Activated CD4-positive, alpha-beta T cell treated with anti-CD3 and anti-CD28 coated beads for 48 hours (primary cell): ENCODE measurements around the gene ATAD2B.
"Not testable (repeated sequence)": the region's sequence is repeated elsewhere in the genome, so short reads cannot be mapped to it uniquely, and the experiment has no call there.

ENCODE experiments used
- DNase-seq: peaks from one replicate; pipeline ENCODE4 v3.0.0-alpha.2; 2020

The ATAD2B gene

GRCh38 chr2:23723029-23723428 is 203.9 kb downstream of the ATAD2B start:
- not testable (repeated sequence) for DNase-seq

- DNase-seq = no peak
Observed at GRCh38 chr2:23722255-23722654, 204.7 kb downstream of the ATAD2B start.

- no peak for DNase-seq
Observed at GRCh38 chr2:23721454-23721826, 205.5 kb downstream of the ATAD2B start.

- no peak for DNase-seq
Observed at GRCh38 chr2:23720705-23721453, 206.0 kb downstream of the ATAD2B start.

- no peak for DNase-seq
Observed at GRCh38 chr2:23719716-23720115, 207.2 kb downstream of the ATAD2B start.

GRCh38 chr2:23718931-23719700 is 207.8 kb downstream of the ATAD2B start:
- DNase-seq = no peak

- DNase-seq = no peak
Observed at GRCh38 chr2:23713351-23713750, 213.6 kb downstream of the ATAD2B start.

- DNase-seq = no peak
Observed at GRCh38 chr2:23712756-23713151, 214.2 kb downstream of the ATAD2B start.

- DNase-seq = no peak
Observed at GRCh38 chr2:23711979-23712755, 214.8 kb downstream of the ATAD2B start.

- DNase-seq = no peak
Observed at GRCh38 chr2:23709311-23709710, 217.6 kb downstream of the ATAD2B start.

GRCh38 chr2:23708771-23709170 is 218.2 kb downstream of the ATAD2B start:
- DNase-seq = no peak

GRCh38 chr2:23707096-23707495 is 219.8 kb downstream of the ATAD2B start:
- no peak for DNase-seq

- no peak for DNase-seq
Observed at GRCh38 chr2:23706613-23707078, 220.3 kb downstream of the ATAD2B start.

GRCh38 chr2:23705771-23706612 is 220.9 kb downstream of the ATAD2B start:
- DNase-seq = no peak

GRCh38 chr2:23703583-23704385 is 223.1 kb downstream of the ATAD2B start:
- DNase-seq = no peak

- no peak for DNase-seq
Observed at GRCh38 chr2:23703037-23703582, 223.8 kb downstream of the ATAD2B start.

GRCh38 chr2:23700627-23701026 is 226.3 kb downstream of the ATAD2B start:
- DNase-seq = no peak

GRCh38 chr2:23699580-23699925 is 227.4 kb downstream of the ATAD2B start:
- DNase-seq = no peak

- no peak for DNase-seq
Observed at GRCh38 chr2:23698721-23699579, 228.0 kb downstream of the ATAD2B start.
